ENCODE results near the gene JMJD1C.

- TF ChIP-seq JUN (IDR thresholded peaks at IDR 0.05) (no peak), NPAS2 (CRISPR knock-in tag; IDR thresholded peaks at IDR 0.05; ENCODE audit: borderline replicate concordance) (no peak), E2F6 (IDR thresholded peaks at IDR 0.05; ENCODE audit: borderline replicate concordance, low read depth) (no peak), RARB (CRISPR knock-in tag; IDR thresholded peaks at IDR 0.05) (no peak), POLR2A (IDR thresholded peaks at IDR 0.05; ENCODE audit: low read length) (no peak), RAD21 (conservative IDR thresholded peaks at IDR 0.05 in 1 of 2, IDR thresholded peaks at IDR 0.05 in 1 of 2) (no peak), MAZ (IDR thresholded peaks at IDR 0.05; ENCODE audit: borderline replicate concordance, low read depth, low read length) (no peak)
- TF ChIP-seq, protein P1, sequence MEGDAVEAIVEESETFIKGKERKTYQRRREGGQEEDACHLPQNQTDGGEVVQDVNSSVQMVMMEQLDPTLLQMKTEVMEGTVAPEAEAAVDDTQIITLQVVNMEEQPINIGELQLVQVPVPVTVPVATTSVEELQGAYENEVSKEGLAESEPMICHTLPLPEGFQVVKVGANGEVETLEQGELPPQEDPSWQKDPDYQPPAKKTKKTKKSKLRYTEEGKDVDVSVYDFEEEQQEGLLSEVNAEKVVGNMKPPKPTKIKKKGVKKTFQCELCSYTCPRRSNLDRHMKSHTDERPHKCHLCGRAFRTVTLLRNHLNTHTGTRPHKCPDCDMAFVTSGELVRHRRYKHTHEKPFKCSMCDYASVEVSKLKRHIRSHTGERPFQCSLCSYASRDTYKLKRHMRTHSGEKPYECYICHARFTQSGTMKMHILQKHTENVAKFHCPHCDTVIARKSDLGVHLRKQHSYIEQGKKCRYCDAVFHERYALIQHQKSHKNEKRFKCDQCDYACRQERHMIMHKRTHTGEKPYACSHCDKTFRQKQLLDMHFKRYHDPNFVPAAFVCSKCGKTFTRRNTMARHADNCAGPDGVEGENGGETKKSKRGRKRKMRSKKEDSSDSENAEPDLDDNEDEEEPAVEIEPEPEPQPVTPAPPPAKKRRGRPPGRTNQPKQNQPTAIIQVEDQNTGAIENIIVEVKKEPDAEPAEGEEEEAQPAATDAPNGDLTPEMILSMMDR (IDR thresholded peaks at IDR 0.05) = no peak
- TF ChIP-seq, protein P2, sequence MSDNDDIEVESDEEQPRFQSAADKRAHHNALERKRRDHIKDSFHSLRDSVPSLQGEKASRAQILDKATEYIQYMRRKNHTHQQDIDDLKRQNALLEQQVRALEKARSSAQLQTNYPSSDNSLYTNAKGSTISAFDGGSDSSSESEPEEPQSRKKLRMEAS (IDR thresholded peaks at IDR 0.05) = no peak
These were observed 199.1 kb downstream of the JMJD1C start for GRCh38 chr10:63266391-63267316.
